Measurements from ENCODE around the gene EVPL.

GRCh38 chr17:76027159-76027839, at the start of gene EVPL:
- TF ChIP-seq ZBED4 (CRISPR knock-in tag; IDR thresholded peaks at IDR 0.05; ENCODE audit: borderline replicate concordance) (no peak), FOXK1 (CRISPR knock-in tag; IDR thresholded peaks at IDR 0.05; ENCODE audit: borderline replicate concordance, low read depth) (no peak), KIAA2018 (CRISPR knock-in tag; IDR thresholded peaks at IDR 0.05; ENCODE audit: borderline replicate concordance) (no peak), MAX (IDR thresholded peaks at IDR 0.05) (peak; percentile 67), ZNF580 (CRISPR knock-in tag; IDR thresholded peaks at IDR 0.05; ENCODE audit: borderline replicate concordance, low read depth) (peak; percentile 71; the same call in 1 of the 2 replicates), JUND (CRISPR knock-in tag; IDR thresholded peaks at IDR 0.05) (no peak), NCOA1 (CRISPR knock-in tag; IDR thresholded peaks at IDR 0.05) (no peak), EHMT2 (IDR thresholded peaks at IDR 0.05; ENCODE audit: borderline replicate concordance, low read depth, low read length) (no peak)

Measured in HepG2 (cell line).